HL-60 (cell line): ENCODE data around the gene FHAD1.

Experiments used
- DNase-seq, 2 experiments: peaks; one replicate each; pipeline ENCODE4 v3.0.0-alpha.2; 2010 to 2020; ENCODE audit warnings: low read depth in 1 of 2, low spot score in 1 of 2
- H3K27ac ChIP-seq: fragments of 250-450 bp; sonication (Bioruptor Pico); replicated peaks from 2 replicates; pipeline ENCODE4 v1.5.1; 2020; ENCODE audit warnings: mild to moderate bottlenecking, moderate library complexity
- H3K27me3 ChIP-seq: fragments of 250-450 bp; sonication (Bioruptor Pico); 2 replicates; pipeline ENCODE4 v1.5.1; 2021; ENCODE audit warnings: mild to moderate bottlenecking, moderate library complexity; ENCODE audit not compliant: insufficient read depth, poor library complexity, severe bottlenecking
- H3K4me3 ChIP-seq: replicated peaks from 2 replicates; pipeline ENCODE4 v1.5.1; 2011; ENCODE audit warnings: mild to moderate bottlenecking, control low read depth, low read length; ENCODE audit not compliant: insufficient read depth
- CTCF ChIP-seq: IDR thresholded peaks from one replicate; pipeline ENCODE4 v1.5.1; 2011; ENCODE audit warnings: low read length, control low read depth, inconsistent platforms; ENCODE audit not compliant: insufficient read depth
- GABPA ChIP-seq: IDR thresholded peaks from 2 replicates; pipeline ENCODE4 v1.6.1; 2012; ENCODE audit warnings: low read depth
- POLR2AphosphoS5 ChIP-seq: IDR thresholded peaks from 2 replicates; pipeline ENCODE4 v1.6.1; 2012; ENCODE audit warnings: low read depth
- REST ChIP-seq: IDR thresholded peaks from 2 replicates; pipeline ENCODE4 v1.6.1; 2012; ENCODE audit warnings: low read depth; ENCODE audit not compliant: insufficient replicate concordance
- SPI1 ChIP-seq: IDR thresholded peaks from 2 replicates; pipeline ENCODE4 v1.6.1; 2012; ENCODE audit warnings: low read depth, mild to moderate bottlenecking, borderline replicate concordance

FHAD1 gene

GRCh38 chr1:15323351-15323988 is 76.4 kb downstream of the FHAD1 start:
- H3K4me3 ChIP-seq = no peak overlapping the region
- peak; percentile 95 for TF ChIP-seq CTCF
- no peak for TF ChIP-seq POLR2AphosphoS5
- no peak for TF ChIP-seq GABPA
- TF ChIP-seq SPI1 = no peak
- no peak for TF ChIP-seq REST
- peak; percentile 50 to 70 for DNase-seq
- no peak overlapping the region for H3K27ac ChIP-seq
- H3K27me3 ChIP-seq = no peaks in the 10 kb centered on the region

GRCh38 chr1:15323989-15324868 is 77.2 kb downstream of the FHAD1 start:
- Histone ChIP-seq H3K27ac (no peak overlapping the region), H3K4me3 (no peak overlapping the region), H3K27me3 (no peaks in the 10 kb centered on the region)
- peak; percentile 9; the same call in 1 of the 2 replicates for TF ChIP-seq SPI1
- no peak for TF ChIP-seq GABPA
- no peak for DNase-seq

- no peak for DNase-seq
- Histone ChIP-seq H3K27ac (no peak overlapping the region), H3K27me3 (no peaks in the 10 kb centered on the region), H3K4me3 (no peak overlapping the region)
- no peak for TF ChIP-seq GABPA
- TF ChIP-seq SPI1 = no peak
- no peak for TF ChIP-seq CTCF
- no peak for TF ChIP-seq REST
- no peak for TF ChIP-seq POLR2AphosphoS5
Measured at GRCh38 chr1:15324869-15325335, 77.9 kb downstream of the FHAD1 start.

- H3K27me3 ChIP-seq = no peaks in the 10 kb centered on the region
- H3K4me3 ChIP-seq = no peak overlapping the region
- no peak overlapping the region for H3K27ac ChIP-seq
- TF ChIP-seq GABPA = no peak
- no peak for TF ChIP-seq CTCF
- no peak for TF ChIP-seq SPI1
- no peak for TF ChIP-seq POLR2AphosphoS5
- no peak for TF ChIP-seq REST
- no peak for DNase-seq
Measured at GRCh38 chr1:15325375-15326085, 78.5 kb downstream of the FHAD1 start.
